KMS-11 (cell line): ENCODE measurements around the gene FAM107A.

Experiments
- H2AFZ ChIP-seq: fragments of 200-600 bp; sonication (generic); 2 replicates; pipeline ENCODE4 v1.6.1; 2016; ENCODE audit warnings: antibody characterized with exemption, mixed run types, low read depth
- H3K27ac ChIP-seq: fragments of 200-600 bp; sonication (generic); 2 replicates; pipeline ENCODE4 v1.6.1; 2016; ENCODE audit warnings: mild to moderate bottlenecking, mixed run types
- H3K27me3 ChIP-seq: fragments of 200-600 bp; sonication (generic); 2 replicates; pipeline ENCODE4 v1.6.1; 2017; ENCODE audit warnings: mild to moderate bottlenecking, low read depth, mixed run types, moderate library complexity; ENCODE audit not compliant: insufficient read depth
- H3K36me3 ChIP-seq: fragments of 200-600 bp; sonication (generic); 2 replicates; pipeline ENCODE4 v1.6.1; 2017; ENCODE audit warnings: mild to moderate bottlenecking, mixed run types; ENCODE audit not compliant: insufficient read depth
- H3K4me1 ChIP-seq: fragments of 200-600 bp; sonication (generic); 2 replicates; pipeline ENCODE4 v1.6.1; 2016; ENCODE audit warnings: mild to moderate bottlenecking, low read depth, mixed run types; ENCODE audit not compliant: poor library complexity, severe bottlenecking
- H3K4me2 ChIP-seq: fragments of 200-600 bp; sonication (generic); 2 replicates; pipeline ENCODE4 v1.7.0; 2016; ENCODE audit warnings: mild to moderate bottlenecking, mixed run types
- H3K4me3 ChIP-seq: fragments of 200-600 bp; sonication (generic); IDR thresholded peaks from 2 replicates; pipeline ENCODE4 v1.6.1; 2017; ENCODE audit warnings: low read depth, low read length, mixed read lengths; ENCODE audit not compliant: insufficient read depth
- H3K79me2 ChIP-seq: fragments of 200-600 bp; sonication (generic); 2 replicates; pipeline ENCODE4 v1.6.1; 2016; ENCODE audit warnings: low read depth, mixed run types; ENCODE audit not compliant: insufficient read depth
- H3K9ac ChIP-seq: fragments of 200-600 bp; sonication (generic); 2 replicates; pipeline ENCODE4 v1.6.1; 2016; ENCODE audit warnings: mild to moderate bottlenecking, mixed run types
- H4K20me1 ChIP-seq: fragments of 200-600 bp; sonication (generic); 2 replicates; pipeline ENCODE4 v1.6.1; 2016; ENCODE audit warnings: mild to moderate bottlenecking, mixed run types; ENCODE audit not compliant: insufficient read depth
- CTCF ChIP-seq: fragments of 200-600 bp; sonication (generic); conservative IDR thresholded peaks from 2 replicates; pipeline ENCODE4 v1.6.1; 2017; ENCODE audit warnings: low read depth, mild to moderate bottlenecking, antibody characterized with exemption, low read length, moderate library complexity, mixed read lengths

FAM107A gene

GRCh38 chr3:58553003-58553402 is 24.2 kb downstream of the FAM107A start:
- Histone ChIP-seq H2AFZ (no peak overlapping the region), H3K27me3 (no peaks in the 10 kb centered on the region), H4K20me1 (no peaks in the 10 kb centered on the region), H3K4me3 (no peak overlapping the region), H3K79me2 (no peaks in the 10 kb centered on the region), H3K4me1 (no peaks in the 10 kb centered on the region), H3K9ac (no peak overlapping the region), H3K27ac (no peak overlapping the region), H3K4me2 (no peak overlapping the region), H3K36me3 (no peaks in the 10 kb centered on the region)
- TF ChIP-seq CTCF, result no peak

DNA sequence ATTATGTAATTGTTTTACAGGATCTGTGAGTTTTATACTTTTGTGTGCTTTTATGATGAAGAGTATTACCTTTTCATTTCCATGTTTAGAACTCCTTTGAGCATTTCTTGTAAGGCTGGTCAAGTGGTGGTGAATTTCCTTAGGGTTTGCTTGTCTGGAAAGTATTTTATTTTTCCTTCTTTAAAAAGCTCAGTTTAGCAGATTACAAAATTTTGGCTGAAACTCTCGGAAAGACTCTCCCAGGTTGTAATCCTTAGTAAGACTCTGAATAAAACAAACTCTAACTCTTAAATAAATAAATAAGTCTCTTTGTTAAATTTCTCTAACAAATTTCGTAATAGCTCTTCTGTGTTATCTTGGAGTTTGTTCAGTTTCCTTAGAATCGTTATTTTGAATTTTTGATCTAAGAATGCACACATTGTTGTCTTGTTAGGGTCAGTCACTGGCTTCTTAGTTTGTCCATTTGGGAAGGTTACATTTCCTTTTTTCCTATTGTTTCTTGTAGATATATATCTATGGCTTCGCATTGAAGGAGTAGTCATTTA is 25.5 kb downstream of the FAM107A start:
- no peak overlapping the region for H3K27ac ChIP-seq
- no peaks in the 10 kb centered on the region for H3K79me2 ChIP-seq
- H3K27me3 ChIP-seq, result no peaks in the 10 kb centered on the region
- TF ChIP-seq CTCF, result no peak
- no peaks in the 10 kb centered on the region for H3K4me1 ChIP-seq
- H3K9ac ChIP-seq, result no peak overlapping the region
- H3K4me2 ChIP-seq, result no peak overlapping the region
- H4K20me1 ChIP-seq, result no peaks in the 10 kb centered on the region
- no peaks in the 10 kb centered on the region for H3K36me3 ChIP-seq
- no peak overlapping the region for H3K4me3 ChIP-seq
- no peak overlapping the region for H2AFZ ChIP-seq

GRCh38 chr3:58544541-58544940 is 32.6 kb downstream of the FAM107A start:
- Histone ChIP-seq H2AFZ (no peak overlapping the region), H3K27me3 (no peaks in the 10 kb centered on the region)
- no peak for TF ChIP-seq CTCF

GRCh38 chr3:58540176-58540858 is 36.9 kb downstream of the FAM107A start:
- Histone ChIP-seq H3K27ac (no peak overlapping the region), H3K4me1 (no peaks in the 10 kb centered on the region), H3K9ac (no peak overlapping the region), H2AFZ (no peak overlapping the region), H3K4me2 (no peak overlapping the region), H3K4me3 (no peak overlapping the region), H3K36me3 (no peaks in the 10 kb centered on the region), H3K27me3 (no peaks in the 10 kb centered on the region), H3K79me2 (no peaks in the 10 kb centered on the region), H4K20me1 (no peaks in the 10 kb centered on the region)
- TF ChIP-seq CTCF, result no peak

More at GRCh38 chr3:58544541-58544940, 32.6 kb downstream of the FAM107A start:
- Histone ChIP-seq H4K20me1 (no peaks in the 10 kb centered on the region), H3K4me2 (no peak overlapping the region), H3K27ac (no peak overlapping the region), H3K36me3 (no peaks in the 10 kb centered on the region), H3K4me3 (no peak overlapping the region), H3K79me2 (no peaks in the 10 kb centered on the region), H3K9ac (no peak overlapping the region), H3K4me1 (no peaks in the 10 kb centered on the region)
